HG03571 (cell line): ENCODE measurements around the gene CTIF.
"Not testable (repeated sequence)": the region's sequence is repeated elsewhere in the genome, so short reads cannot be mapped to it uniquely, and the experiment has no call there.

Source experiments
- ATAC-seq: cut with Tn5 transposase; IDR thresholded peaks from one replicate; pipeline ENCODE4 v1.9.1; 2021; ENCODE audit not compliant: unreplicated experiment

CTIF gene

GRCh38 chr18:48857023-48857694 is 318.3 kb downstream of the CTIF start:
- ATAC-seq: no peak

- no peak for ATAC-seq
Measured at GRCh38 chr18:48858676-48859075, 319.8 kb downstream of the CTIF start.

GRCh38 chr18:48859311-48860268 is 320.8 kb downstream of the CTIF start:
- no peak for ATAC-seq

- no peak for ATAC-seq
Measured at GRCh38 chr18:48860269-48861180, 321.7 kb downstream of the CTIF start.

- no peak for ATAC-seq
Measured at GRCh38 chr18:48861181-48861708, 322.4 kb downstream of the CTIF start.

GRCh38 chr18:48862132-48862531 is 323.3 kb downstream of the CTIF start:
- ATAC-seq: no peak

GRCh38 chr18:48862678-48863270 is 323.9 kb downstream of the CTIF start:
- no peak for ATAC-seq

GRCh38 chr18:48863432-48864065 is 324.7 kb downstream of the CTIF start:
- no peak for ATAC-seq

GRCh38 chr18:48864876-48865275 is 326.0 kb downstream of the CTIF start:
- no peak for ATAC-seq

GRCh38 chr18:48866028-48866733 is 327.4 kb downstream of the CTIF start:
- no peak for ATAC-seq

GRCh38 chr18:48866856-48867255 is 328.0 kb downstream of the CTIF start:
- ATAC-seq: no peak

- ATAC-seq: no peak
Measured at GRCh38 chr18:48867978-48868377, 329.1 kb downstream of the CTIF start.

GRCh38 chr18:48868468-48869466 is 329.9 kb downstream of the CTIF start:
- peak; percentile 80 for ATAC-seq

GRCh38 chr18:48869591-48869990 is 330.8 kb downstream of the CTIF start:
- no peak for ATAC-seq

GRCh38 chr18:48870926-48871325 is 332.1 kb downstream of the CTIF start:
- not testable (repeated sequence) for ATAC-seq

- no peak for ATAC-seq
Measured at GRCh38 chr18:48871391-48872166, 332.7 kb downstream of the CTIF start.
